Neuronal stem cell (in vitro differentiated cells): ENCODE data around the gene IL17D.

ENCODE experiments used
- DNase-seq: peaks from one replicate; pipeline ENCODE4 v3.0.0-alpha.2; 2013; ENCODE audit warnings: low spot score
- H2AFZ ChIP-seq: one replicate; pipeline ENCODE4 v1.6.1; 2013; ENCODE audit warnings: mild to moderate bottlenecking, low read length, inconsistent platforms
- H2AK5ac ChIP-seq: 2 replicates; pipeline ENCODE4 v1.6.1; 2013; ENCODE audit warnings: low read depth, mild to moderate bottlenecking, inconsistent platforms, low read length, moderate library complexity, mixed read lengths
- H2BK120ac ChIP-seq: 2 replicates; pipeline ENCODE4 v1.6.1; 2013; ENCODE audit warnings: low read depth, mild to moderate bottlenecking, inconsistent platforms, low read length, moderate library complexity, mixed read lengths
- H2BK12ac ChIP-seq: one replicate; pipeline ENCODE4 v1.6.1; 2013; ENCODE audit warnings: low read length, inconsistent platforms
- H2BK15ac ChIP-seq: 2 replicates; pipeline ENCODE4 v1.6.1; 2013; ENCODE audit warnings: mild to moderate bottlenecking, low read length, inconsistent platforms, mixed read lengths
- H2BK5ac ChIP-seq: one replicate; pipeline ENCODE4 v1.6.1; 2013; ENCODE audit warnings: inconsistent platforms, mild to moderate bottlenecking, low read length, moderate library complexity
- H3K14ac ChIP-seq: one replicate; pipeline ENCODE4 v1.6.1; 2013; ENCODE audit warnings: low read length, inconsistent platforms
- H3K18ac ChIP-seq: 2 replicates; pipeline ENCODE4 v1.6.1; 2013; ENCODE audit warnings: low read length, inconsistent platforms
- H3K23ac ChIP-seq: 2 replicates; pipeline ENCODE4 v1.6.1; 2013; ENCODE audit warnings: low read depth, mild to moderate bottlenecking, mixed read lengths, low read length, inconsistent platforms; ENCODE audit not compliant: poor library complexity
- H3K27ac ChIP-seq: replicated peaks from 3 replicates; pipeline ENCODE4 v1.5.1; 2013; ENCODE audit warnings: low read length, inconsistent platforms
- H3K27me3 ChIP-seq, 3 experiments: 2 replicates each; pipeline ENCODE4 v1.6.1; 2013; ENCODE audit warnings: low read length in 3 of 3, mild to moderate bottlenecking in 2 of 3, inconsistent platforms in 1 of 3, low read depth in 1 of 3, mixed read lengths in 1 of 3, moderate library complexity in 1 of 3; ENCODE audit not compliant: control insufficient read depth in 3 of 3, insufficient read depth in 3 of 3
- H3K36me3 ChIP-seq, 2 donors: replicated peaks in 1 of 2; 2 replicates each; pipeline ENCODE4 v1.6.1; 2013; ENCODE audit warnings: low read length in 2 of 2; ENCODE audit not compliant: control insufficient read depth in 2 of 2, insufficient read depth in 2 of 2
- H3K4ac ChIP-seq: 2 replicates; pipeline ENCODE4 v1.6.1; 2013; ENCODE audit warnings: inconsistent platforms, mild to moderate bottlenecking, low read length, moderate library complexity
- H3K4me1 ChIP-seq, 2 donors: 1 replicate in 1 of 2; 2 replicates in 1 of 2; pipeline ENCODE4 v1.6.1; 2013; ENCODE audit warnings: low read length in 2 of 2, low read depth in 1 of 2; ENCODE audit not compliant: control insufficient read depth in 2 of 2, insufficient read depth in 1 of 2
- H3K4me2 ChIP-seq: one replicate; pipeline ENCODE4 v1.6.1; 2013; ENCODE audit warnings: mild to moderate bottlenecking, low read length, inconsistent platforms; ENCODE audit not compliant: insufficient read depth, poor library complexity, severe bottlenecking
- H3K4me3 ChIP-seq, 2 donors: 2 replicates each; pipeline ENCODE4 v1.5.1; 2013; ENCODE audit warnings: low read length in 2 of 2, mild to moderate bottlenecking in 2 of 2, inconsistent platforms in 1 of 2, moderate library complexity in 1 of 2
- H3K79me1 ChIP-seq: one replicate; pipeline ENCODE4 v1.6.1; 2013; ENCODE audit warnings: low read depth, mild to moderate bottlenecking, inconsistent platforms, low read length, moderate library complexity
- H3K9ac ChIP-seq: one replicate; pipeline ENCODE4 v1.6.1; 2013; ENCODE audit warnings: mild to moderate bottlenecking, low read depth, low read length, inconsistent platforms; ENCODE audit not compliant: poor library complexity
- H3K9me3 ChIP-seq, 2 donors: replicated peaks in 1 of 2; 2 replicates each; pipeline versions ENCODE3 to v1.6.1; 2013; ENCODE audit warnings: low read length in 2 of 2, mild to moderate bottlenecking in 2 of 2, inconsistent platforms in 1 of 2, low read depth in 1 of 2, mixed read lengths in 1 of 2, moderate library complexity in 1 of 2; ENCODE audit not compliant: control insufficient read depth in 2 of 2, insufficient read depth in 1 of 2
- H4K8ac ChIP-seq: one replicate; pipeline ENCODE4 v1.6.1; 2013; ENCODE audit warnings: low read depth, mild to moderate bottlenecking, inconsistent platforms, low read length, moderate library complexity
- H4K91ac ChIP-seq: one replicate; pipeline ENCODE4 v1.6.1; 2013; ENCODE audit warnings: low read length, low read depth, mild to moderate bottlenecking, inconsistent platforms; ENCODE audit not compliant: poor library complexity
- WGBS, 2 donors: extraction: QIAGEN DNeasy Blood & Tissue Kit; methylation state at CpG; one replicate each; pipeline ENCODE4 v1.1.7; 2013; ENCODE audit warnings: missing lambda C conversion rate in 2 of 2, mixed read lengths in 1 of 2; ENCODE audit not compliant: insufficient read length in 2 of 2, insufficient replicate concordance in 1 of 2; ENCODE audit errors: extremely low coverage in 2 of 2; 5-methylcytosine and 5-hydroxymethylcytosine counted together

IL17D gene

GRCh38 chr13:20686863-20687579, 16.5 kb upstream of the IL17D start:
- Histone ChIP-seq H2BK12ac (no peak overlapping the region), H4K91ac (no peak overlapping the region), H3K9ac (no peak overlapping the region), H2AK5ac (no peak overlapping the region), H3K27ac (no peak overlapping the region), H2BK15ac (no peak overlapping the region), H3K4me3 (no peak overlapping the region), H2BK120ac (no peak overlapping the region), H2AFZ (no peak overlapping the region), H3K79me1 (no peaks in the 10 kb centered on the region), H3K27me3 (no peaks in the 10 kb centered on the region), H3K23ac (no peak overlapping the region), H3K4ac (no peak overlapping the region), H3K9me3 (no peaks in the 10 kb centered on the region), H3K14ac (no peak overlapping the region), H2BK5ac (no peak overlapping the region), H3K18ac (no peak overlapping the region), H3K36me3 (no peaks in the 10 kb centered on the region), H3K4me2 (no peak overlapping the region), H3K4me1 (peaks cover 3 to 10% of the 10 kb centered on the region in 2 donors), H4K8ac (no peak overlapping the region)
- DNase-seq: no peak
- 100% methylated on average over 1 of the region's 4 CpGs; no CpG with 5 or more reads in 1 of the 2 donors for WGBS, 2 donors

- Histone ChIP-seq H3K14ac (no peak overlapping the region), H2BK120ac (no peak overlapping the region), H3K9me3 (no peaks in the 10 kb centered on the region), H2BK12ac (no peak overlapping the region), H3K18ac (no peak overlapping the region), H3K36me3 (no peaks in the 10 kb centered on the region), H3K4ac (no peak overlapping the region), H3K23ac (no peak overlapping the region), H2BK5ac (no peak overlapping the region), H3K27me3 (no peaks in the 10 kb centered on the region), H3K4me1 (peaks cover 3 to 9% of the 10 kb centered on the region in 2 donors), H2AK5ac (no peak overlapping the region), H3K79me1 (no peaks in the 10 kb centered on the region), H3K4me3 (no peak overlapping the region), H2BK15ac (no peak overlapping the region), H3K4me2 (no peak overlapping the region), H4K8ac (no peak overlapping the region), H3K27ac (no peak overlapping the region), H4K91ac (no peak overlapping the region), H3K9ac (no peak overlapping the region), H2AFZ (no peak overlapping the region)
- no peak for DNase-seq
- WGBS, 2 donors: no CpG with 5 or more reads among the region's 3 CpGs
Observed at GRCh38 chr13:20689291-20689690, 14.2 kb upstream of the IL17D start.

- no peak overlapping the region for H2BK15ac ChIP-seq
- no peaks in the 10 kb centered on the region for H3K9me3 ChIP-seq
- no peak overlapping the region for H3K4me3 ChIP-seq
- H3K9ac ChIP-seq: no peak overlapping the region
- no CpG with 5 or more reads among the region's 4 CpGs for WGBS, 2 donors
- H4K8ac ChIP-seq: no peak overlapping the region
- no peaks in the 10 kb centered on the region for H3K27me3 ChIP-seq
- H3K14ac ChIP-seq: no peak overlapping the region
- no peak overlapping the region for H3K4me2 ChIP-seq
- no peak overlapping the region for H2AFZ ChIP-seq
- H2BK12ac ChIP-seq: no peak overlapping the region
- DNase-seq: no peak
- no peak overlapping the region for H4K91ac ChIP-seq
- no peak overlapping the region for H2BK5ac ChIP-seq
- H2AK5ac ChIP-seq: no peak overlapping the region
- no peak overlapping the region for H3K23ac ChIP-seq
- H3K4me1 ChIP-seq: peaks cover 3 to 4% of the 10 kb centered on the region in 2 donors
- H3K4ac ChIP-seq: no peak overlapping the region
- no peaks in the 10 kb centered on the region for H3K79me1 ChIP-seq
- no peak overlapping the region for H2BK120ac ChIP-seq
- no peak overlapping the region for H3K18ac ChIP-seq
- H3K36me3 ChIP-seq: no peaks in the 10 kb centered on the region
- H3K27ac ChIP-seq: no peak overlapping the region
Observed at GRCh38 chr13:20691616-20692015, 11.9 kb upstream of the IL17D start.

- H2BK12ac ChIP-seq: no peak overlapping the region
- WGBS, 2 donors: no CpG with 5 or more reads among the region's 4 CpGs
- no peaks in the 10 kb centered on the region for H3K27me3 ChIP-seq
- no peaks in the 10 kb centered on the region for H3K9me3 ChIP-seq
- DNase-seq: no peak
- H3K36me3 ChIP-seq: no peaks in the 10 kb centered on the region
- H4K91ac ChIP-seq: no peak overlapping the region
- no peak overlapping the region for H3K9ac ChIP-seq
- no peak overlapping the region for H2BK5ac ChIP-seq
- no peak overlapping the region for H3K4me3 ChIP-seq
- no peak overlapping the region for H3K18ac ChIP-seq
- no peak overlapping the region for H4K8ac ChIP-seq
- H3K4ac ChIP-seq: no peak overlapping the region
- no peak overlapping the region for H3K23ac ChIP-seq
- H2AFZ ChIP-seq: no peak overlapping the region
- no peak overlapping the region for H3K27ac ChIP-seq
- no peak overlapping the region for H3K14ac ChIP-seq
- no peak overlapping the region for H2BK15ac ChIP-seq
- no peaks in the 10 kb centered on the region for H3K4me1 ChIP-seq
- no peak overlapping the region for H2BK120ac ChIP-seq
- no peak overlapping the region for H3K4me2 ChIP-seq
- H3K79me1 ChIP-seq: no peaks in the 10 kb centered on the region
- no peak overlapping the region for H2AK5ac ChIP-seq
Observed at GRCh38 chr13:20696073-20696472, 7.4 kb upstream of the IL17D start.
